Measurements from ENCODE around the gene ANKRD26.

GRCh38 chr10:26962835-26963234, 137.5 kb downstream of the ANKRD26 start:
- no peak for TF ChIP-seq CTCF (IDR thresholded peaks at IDR 0.05)
- no peak for TF ChIP-seq POLR2A (IDR thresholded peaks at IDR 0.05)

Measured in lower leg skin (tissue), 3 donors.